HL-60 (cell line): ENCODE measurements around the gene RAF1.
"Not testable (repeated sequence)": the region's sequence is repeated elsewhere in the genome, so short reads cannot be mapped to it uniquely, and the experiment has no call there.

Experiments used
- DNase-seq, 2 experiments: peaks; one replicate each; pipeline ENCODE4 v3.0.0-alpha.2; 2010 to 2020; ENCODE audit warnings: low read depth in 1 of 2, low spot score in 1 of 2
- H3K27ac ChIP-seq: fragments of 250-450 bp; sonication (Bioruptor Pico); replicated peaks from 2 replicates; pipeline ENCODE4 v1.5.1; 2020; ENCODE audit warnings: mild to moderate bottlenecking, moderate library complexity
- H3K27me3 ChIP-seq: fragments of 250-450 bp; sonication (Bioruptor Pico); 2 replicates; pipeline ENCODE4 v1.5.1; 2021; ENCODE audit warnings: mild to moderate bottlenecking, moderate library complexity; ENCODE audit not compliant: insufficient read depth, poor library complexity, severe bottlenecking
- H3K4me3 ChIP-seq: replicated peaks from 2 replicates; pipeline ENCODE4 v1.5.1; 2011; ENCODE audit warnings: mild to moderate bottlenecking, control low read depth, low read length; ENCODE audit not compliant: insufficient read depth
- CTCF ChIP-seq: IDR thresholded peaks from one replicate; pipeline ENCODE4 v1.5.1; 2011; ENCODE audit warnings: low read length, control low read depth, inconsistent platforms; ENCODE audit not compliant: insufficient read depth
- GABPA ChIP-seq: IDR thresholded peaks from 2 replicates; pipeline ENCODE4 v1.6.1; 2012; ENCODE audit warnings: low read depth
- POLR2AphosphoS5 ChIP-seq: IDR thresholded peaks from 2 replicates; pipeline ENCODE4 v1.6.1; 2012; ENCODE audit warnings: low read depth
- SPI1 ChIP-seq: IDR thresholded peaks from 2 replicates; pipeline ENCODE4 v1.6.1; 2012; ENCODE audit warnings: low read depth, mild to moderate bottlenecking, borderline replicate concordance
- TF ChIP-seq, protein P1 (sequence below): IDR thresholded peaks from 2 replicates; pipeline ENCODE4 v1.6.1; 2012; ENCODE audit warnings: low read depth; ENCODE audit not compliant: insufficient replicate concordance

The RAF1 gene

DNA sequence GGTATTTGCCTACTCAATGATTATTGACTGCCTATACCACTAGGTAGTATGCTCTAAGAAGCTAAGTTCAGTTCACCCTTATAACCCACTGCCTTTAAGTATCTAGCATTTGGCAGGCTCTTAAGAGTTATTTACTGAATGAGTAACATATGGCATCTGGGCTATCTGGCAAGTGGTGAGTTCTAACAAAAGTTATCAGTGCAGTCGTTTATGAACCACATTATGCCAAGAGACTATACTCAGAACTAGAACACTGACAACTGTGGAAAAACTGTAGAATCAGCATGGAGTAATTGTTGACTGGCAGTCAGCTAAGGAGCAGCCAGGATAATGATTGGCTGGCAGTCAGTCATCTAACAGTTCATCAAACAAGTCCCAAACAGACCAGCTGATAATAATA, 25.8 kb downstream of the RAF1 start:
- Histone ChIP-seq H3K27me3 (no peaks in the 10 kb centered on the region), H3K4me3 (no peak overlapping the region), H3K27ac (no peak overlapping the region)
- TF ChIP-seq POLR2AphosphoS5: no peak
- no peak for DNase-seq

DNA sequence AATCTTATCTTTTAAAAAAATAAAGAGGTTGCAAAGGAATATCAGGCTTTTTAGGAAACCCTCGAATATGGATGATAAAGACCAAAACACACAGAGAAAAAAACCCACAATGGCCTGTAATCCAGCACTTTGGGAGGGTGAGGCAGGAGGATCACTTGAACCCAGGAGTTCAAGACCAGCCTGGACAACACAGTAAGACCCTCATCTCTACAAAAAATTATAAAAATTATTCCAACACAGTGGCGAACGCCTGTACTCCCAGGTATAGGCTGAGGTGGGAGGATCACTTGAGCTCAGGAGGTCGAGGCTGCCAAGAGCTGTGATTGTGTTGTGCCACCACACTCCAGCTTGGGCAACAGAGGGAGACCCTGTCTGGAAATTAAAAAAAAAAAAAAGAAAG, 30.8 kb downstream of the RAF1 start:
- DNase-seq: no peak
- H3K27me3 ChIP-seq: no peaks in the 10 kb centered on the region
- no peak overlapping the region for H3K27ac ChIP-seq
- no peak overlapping the region for H3K4me3 ChIP-seq
- no peak for TF ChIP-seq GABPA
- TF ChIP-seq POLR2AphosphoS5: no peak
- TF ChIP-seq, protein P1, sequence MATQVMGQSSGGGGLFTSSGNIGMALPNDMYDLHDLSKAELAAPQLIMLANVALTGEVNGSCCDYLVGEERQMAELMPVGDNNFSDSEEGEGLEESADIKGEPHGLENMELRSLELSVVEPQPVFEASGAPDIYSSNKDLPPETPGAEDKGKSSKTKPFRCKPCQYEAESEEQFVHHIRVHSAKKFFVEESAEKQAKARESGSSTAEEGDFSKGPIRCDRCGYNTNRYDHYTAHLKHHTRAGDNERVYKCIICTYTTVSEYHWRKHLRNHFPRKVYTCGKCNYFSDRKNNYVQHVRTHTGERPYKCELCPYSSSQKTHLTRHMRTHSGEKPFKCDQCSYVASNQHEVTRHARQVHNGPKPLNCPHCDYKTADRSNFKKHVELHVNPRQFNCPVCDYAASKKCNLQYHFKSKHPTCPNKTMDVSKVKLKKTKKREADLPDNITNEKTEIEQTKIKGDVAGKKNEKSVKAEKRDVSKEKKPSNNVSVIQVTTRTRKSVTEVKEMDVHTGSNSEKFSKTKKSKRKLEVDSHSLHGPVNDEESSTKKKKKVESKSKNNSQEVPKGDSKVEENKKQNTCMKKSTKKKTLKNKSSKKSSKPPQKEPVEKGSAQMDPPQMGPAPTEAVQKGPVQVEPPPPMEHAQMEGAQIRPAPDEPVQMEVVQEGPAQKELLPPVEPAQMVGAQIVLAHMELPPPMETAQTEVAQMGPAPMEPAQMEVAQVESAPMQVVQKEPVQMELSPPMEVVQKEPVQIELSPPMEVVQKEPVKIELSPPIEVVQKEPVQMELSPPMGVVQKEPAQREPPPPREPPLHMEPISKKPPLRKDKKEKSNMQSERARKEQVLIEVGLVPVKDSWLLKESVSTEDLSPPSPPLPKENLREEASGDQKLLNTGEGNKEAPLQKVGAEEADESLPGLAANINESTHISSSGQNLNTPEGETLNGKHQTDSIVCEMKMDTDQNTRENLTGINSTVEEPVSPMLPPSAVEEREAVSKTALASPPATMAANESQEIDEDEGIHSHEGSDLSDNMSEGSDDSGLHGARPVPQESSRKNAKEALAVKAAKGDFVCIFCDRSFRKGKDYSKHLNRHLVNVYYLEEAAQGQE: no peak
- no peak for TF ChIP-seq CTCF
- TF ChIP-seq SPI1: no peak

DNA sequence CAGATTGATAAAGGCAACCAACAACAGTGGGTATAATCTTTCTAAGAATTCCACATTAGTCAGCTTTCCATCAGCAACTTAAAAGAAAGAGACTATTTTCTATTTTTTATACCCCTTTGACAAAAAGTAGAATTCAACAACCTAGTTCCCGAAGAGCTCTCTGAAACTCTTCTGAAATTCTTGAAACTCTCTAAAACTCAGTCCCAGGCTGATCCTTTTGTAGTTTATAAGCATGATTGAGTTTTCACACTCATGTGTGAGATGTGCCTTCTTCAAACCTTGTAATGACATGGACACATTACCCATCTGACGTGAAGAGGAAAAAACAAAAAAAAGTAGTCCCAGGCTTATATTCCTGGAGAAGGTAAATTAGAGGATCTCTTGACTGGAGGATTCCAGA, 31.4 kb downstream of the RAF1 start:
- TF ChIP-seq SPI1 (no peak), POLR2AphosphoS5 (no peak), CTCF (no peak), GABPA (no peak)
- TF ChIP-seq, protein P1: no peak
- Histone ChIP-seq H3K4me3 (no peak overlapping the region), H3K27me3 (no peaks in the 10 kb centered on the region), H3K27ac (no peak overlapping the region)
- no peak for DNase-seq

GRCh38 chr3:12630843-12631242, 33.1 kb downstream of the RAF1 start:
- H3K27ac ChIP-seq, H3K4me3 ChIP-seq, H3K27me3 ChIP-seq, DNase-seq: not testable (repeated sequence)

GRCh38 chr3:12630292-12630691, 33.6 kb downstream of the RAF1 start:
- Histone ChIP-seq H3K4me3 (no peak overlapping the region), H3K27me3 (no peaks in the 10 kb centered on the region), H3K27ac (no peak overlapping the region)
- DNase-seq: no peak
- no peak for TF ChIP-seq CTCF
- TF ChIP-seq, protein P1: no peak
- TF ChIP-seq GABPA: no peak
- no peak for TF ChIP-seq SPI1
- no peak for TF ChIP-seq POLR2AphosphoS5
